Ishikawa (cell line): ENCODE results near the gene NELL1.
A peak's percentile ranks its signal among the peaks of the same experiment; 100 is the strongest.

Experiments
- CEBPB ChIP-seq: IDR thresholded peaks from 2 replicates; pipeline ENCODE4 v1.6.1; 2012
- CREB1 ChIP-seq: IDR thresholded peaks from 2 replicates; pipeline ENCODE4 v1.6.1; 2012; ENCODE audit warnings: low read depth
- EGR1 ChIP-seq: IDR thresholded peaks from 2 replicates; pipeline ENCODE4 v1.6.1; 2012
- EP300 ChIP-seq: IDR thresholded peaks from 2 replicates; pipeline ENCODE4 v1.6.1; 2012; ENCODE audit warnings: borderline replicate concordance
- FOXM1 ChIP-seq: IDR thresholded peaks from 2 replicates; pipeline ENCODE4 v1.6.1; 2012; ENCODE audit warnings: low read depth, borderline replicate concordance
- NFIC ChIP-seq: IDR thresholded peaks from 2 replicates; pipeline ENCODE4 v1.6.1; 2012
- RAD21 ChIP-seq: IDR thresholded peaks from 2 replicates; pipeline ENCODE4 v1.6.1; 2012; ENCODE audit warnings: low read depth
- TAF1 ChIP-seq: IDR thresholded peaks from 2 replicates; pipeline ENCODE4 v1.6.1; 2012; ENCODE audit warnings: low read depth, mild to moderate bottlenecking
- TCF12 ChIP-seq: IDR thresholded peaks from 2 replicates; pipeline ENCODE4 v1.6.1; 2012; ENCODE audit warnings: low read depth
- TEAD4 ChIP-seq: IDR thresholded peaks from 2 replicates; pipeline ENCODE4 v1.6.1; 2012
- YY1 ChIP-seq: IDR thresholded peaks from 2 replicates; pipeline ENCODE4 v1.6.1; 2012; ENCODE audit warnings: low read depth
- ZBTB7A ChIP-seq: IDR thresholded peaks from 2 replicates; pipeline ENCODE4 v1.6.1; 2012; ENCODE audit warnings: low read depth
- TF ChIP-seq, protein P1 (sequence below): IDR thresholded peaks from 2 replicates; pipeline ENCODE4 v1.6.1; 2012
- TF ChIP-seq, protein P2 (sequence below): IDR thresholded peaks from 2 replicates; pipeline ENCODE4 v1.6.1; 2012
- TF ChIP-seq, protein P3 (sequence below): IDR thresholded peaks from 2 replicates; pipeline ENCODE4 v1.6.1; 2012; ENCODE audit warnings: low read depth, mild to moderate bottlenecking

Gene NELL1

DNA sequence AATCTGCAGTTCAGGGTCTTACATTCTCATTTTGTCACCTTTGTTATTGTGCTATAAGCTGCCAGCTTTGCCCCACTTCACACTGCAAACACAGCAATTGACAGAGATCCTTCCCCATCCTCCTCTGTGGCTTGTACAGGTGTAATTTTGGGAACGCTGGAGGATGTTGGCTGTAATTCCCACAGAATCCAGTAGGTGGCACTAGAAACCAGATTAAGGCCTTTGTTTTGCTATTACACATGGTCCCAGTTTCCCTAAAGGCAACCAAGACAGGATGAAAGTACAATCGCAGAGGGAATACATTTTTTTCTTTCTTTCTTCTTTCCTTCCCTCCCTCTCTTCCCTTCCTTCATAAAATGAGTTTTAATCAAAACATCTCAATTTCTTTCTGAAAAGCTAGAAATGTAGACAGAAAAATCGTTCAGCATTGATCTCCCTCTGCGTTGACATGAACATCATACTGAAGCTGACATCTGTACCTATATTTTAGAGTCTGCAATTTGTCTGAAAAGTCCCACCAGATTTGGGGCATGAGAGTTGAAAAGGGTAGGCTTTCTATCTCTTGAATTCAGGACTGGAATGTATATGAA, 21.3 kb upstream of the NELL1 start:
- TF ChIP-seq RAD21 (peak; percentile 81), CREB1 (no peak)

DNA sequence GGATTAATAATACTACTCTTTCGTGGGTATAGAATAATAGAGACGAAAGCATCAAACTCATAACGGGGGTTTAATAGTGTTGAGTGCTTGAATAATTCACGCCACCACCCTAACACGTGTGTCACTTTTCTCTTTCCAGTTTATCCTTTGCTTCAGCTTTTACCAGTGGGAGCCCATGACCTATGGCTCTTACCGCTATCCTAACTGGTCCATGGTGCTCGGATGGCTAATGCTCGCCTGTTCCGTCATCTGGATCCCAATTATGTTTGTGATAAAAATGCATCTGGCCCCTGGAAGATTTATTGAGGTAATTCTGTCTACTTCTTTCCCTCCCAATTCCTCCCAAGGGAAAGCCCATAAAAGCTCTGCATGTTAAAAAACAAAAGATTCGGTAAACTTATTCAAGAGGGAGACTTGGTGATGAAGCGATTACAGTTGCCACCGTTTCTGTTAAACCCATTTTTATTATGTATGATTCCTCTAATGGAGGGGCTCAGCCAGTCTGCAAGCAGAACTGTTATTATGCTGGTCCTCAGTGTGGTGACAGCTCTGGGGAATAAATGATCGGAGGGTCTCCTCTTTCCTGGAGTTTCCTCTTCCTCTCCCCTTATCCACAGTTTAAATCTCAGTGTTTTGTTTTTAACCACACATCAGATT, 17.1 kb upstream of the NELL1 start:
- TF ChIP-seq RAD21, result no peak
- no peak for TF ChIP-seq CREB1
- TF ChIP-seq, protein P1, sequence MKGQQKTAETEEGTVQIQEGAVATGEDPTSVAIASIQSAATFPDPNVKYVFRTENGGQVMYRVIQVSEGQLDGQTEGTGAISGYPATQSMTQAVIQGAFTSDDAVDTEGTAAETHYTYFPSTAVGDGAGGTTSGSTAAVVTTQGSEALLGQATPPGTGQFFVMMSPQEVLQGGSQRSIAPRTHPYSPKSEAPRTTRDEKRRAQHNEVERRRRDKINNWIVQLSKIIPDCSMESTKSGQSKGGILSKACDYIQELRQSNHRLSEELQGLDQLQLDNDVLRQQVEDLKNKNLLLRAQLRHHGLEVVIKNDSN, result no peak
- no peak for TF ChIP-seq TEAD4
- no peak for TF ChIP-seq TCF12
- no peak for TF ChIP-seq CEBPB
- no peak for TF ChIP-seq NFIC
- no peak for TF ChIP-seq ZBTB7A
- TF ChIP-seq EGR1, result no peak

DNA sequence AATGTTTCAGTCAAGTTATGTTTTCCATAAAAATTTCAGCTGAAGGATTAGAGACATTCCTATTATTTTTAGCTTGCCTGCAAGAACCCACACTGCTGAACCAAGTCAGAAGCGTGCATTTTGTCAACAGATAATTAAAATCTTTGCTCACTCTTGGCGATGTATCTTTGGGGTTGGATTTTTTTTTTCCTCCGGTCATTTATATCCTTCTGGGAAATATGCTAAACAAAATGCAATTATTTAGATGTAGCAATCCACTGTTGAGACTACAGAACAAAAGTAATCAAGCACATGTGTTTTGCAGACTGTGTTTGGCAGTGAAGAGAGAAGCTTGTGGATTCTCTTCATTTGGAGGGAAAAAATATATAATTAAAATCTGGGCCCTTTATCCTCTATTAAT, 15.3 kb upstream of the NELL1 start:
- TF ChIP-seq RAD21 (no peak), EP300 (no peak), CEBPB (no peak), YY1 (no peak), EGR1 (no peak), CREB1 (no peak), TCF12 (no peak), TAF1 (no peak), ZBTB7A (no peak), FOXM1 (no peak), TEAD4 (no peak), NFIC (no peak)
- TF ChIP-seq, protein P2, sequence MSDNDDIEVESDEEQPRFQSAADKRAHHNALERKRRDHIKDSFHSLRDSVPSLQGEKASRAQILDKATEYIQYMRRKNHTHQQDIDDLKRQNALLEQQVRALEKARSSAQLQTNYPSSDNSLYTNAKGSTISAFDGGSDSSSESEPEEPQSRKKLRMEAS, result no peak
- TF ChIP-seq, protein P3, sequence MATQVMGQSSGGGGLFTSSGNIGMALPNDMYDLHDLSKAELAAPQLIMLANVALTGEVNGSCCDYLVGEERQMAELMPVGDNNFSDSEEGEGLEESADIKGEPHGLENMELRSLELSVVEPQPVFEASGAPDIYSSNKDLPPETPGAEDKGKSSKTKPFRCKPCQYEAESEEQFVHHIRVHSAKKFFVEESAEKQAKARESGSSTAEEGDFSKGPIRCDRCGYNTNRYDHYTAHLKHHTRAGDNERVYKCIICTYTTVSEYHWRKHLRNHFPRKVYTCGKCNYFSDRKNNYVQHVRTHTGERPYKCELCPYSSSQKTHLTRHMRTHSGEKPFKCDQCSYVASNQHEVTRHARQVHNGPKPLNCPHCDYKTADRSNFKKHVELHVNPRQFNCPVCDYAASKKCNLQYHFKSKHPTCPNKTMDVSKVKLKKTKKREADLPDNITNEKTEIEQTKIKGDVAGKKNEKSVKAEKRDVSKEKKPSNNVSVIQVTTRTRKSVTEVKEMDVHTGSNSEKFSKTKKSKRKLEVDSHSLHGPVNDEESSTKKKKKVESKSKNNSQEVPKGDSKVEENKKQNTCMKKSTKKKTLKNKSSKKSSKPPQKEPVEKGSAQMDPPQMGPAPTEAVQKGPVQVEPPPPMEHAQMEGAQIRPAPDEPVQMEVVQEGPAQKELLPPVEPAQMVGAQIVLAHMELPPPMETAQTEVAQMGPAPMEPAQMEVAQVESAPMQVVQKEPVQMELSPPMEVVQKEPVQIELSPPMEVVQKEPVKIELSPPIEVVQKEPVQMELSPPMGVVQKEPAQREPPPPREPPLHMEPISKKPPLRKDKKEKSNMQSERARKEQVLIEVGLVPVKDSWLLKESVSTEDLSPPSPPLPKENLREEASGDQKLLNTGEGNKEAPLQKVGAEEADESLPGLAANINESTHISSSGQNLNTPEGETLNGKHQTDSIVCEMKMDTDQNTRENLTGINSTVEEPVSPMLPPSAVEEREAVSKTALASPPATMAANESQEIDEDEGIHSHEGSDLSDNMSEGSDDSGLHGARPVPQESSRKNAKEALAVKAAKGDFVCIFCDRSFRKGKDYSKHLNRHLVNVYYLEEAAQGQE, result no peak
- TF ChIP-seq, protein P1, result no peak

DNA sequence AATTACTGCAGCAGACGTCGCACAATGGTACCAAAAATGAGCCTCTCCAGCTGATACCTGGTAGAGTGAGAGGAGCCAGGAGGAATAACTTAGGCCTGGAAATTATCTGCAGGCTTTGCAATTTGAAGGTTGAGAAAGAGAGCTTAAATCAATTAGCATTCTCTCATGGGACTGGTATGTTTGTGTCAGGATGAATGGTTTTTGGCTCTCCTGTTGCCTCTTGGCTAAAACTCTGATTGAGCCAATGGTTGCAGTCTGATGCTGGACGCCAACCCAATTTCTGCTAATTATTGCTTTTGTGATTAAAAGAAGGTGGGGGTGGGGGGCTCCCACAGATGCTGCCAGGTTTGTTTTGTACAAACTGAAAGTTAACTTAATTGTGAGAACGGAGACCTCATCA, 12.5 kb upstream of the NELL1 start:
- TF ChIP-seq, protein P2, result no peak
- TF ChIP-seq TCF12 (no peak), ZBTB7A (no peak), TEAD4 (no peak), RAD21 (no peak), FOXM1 (no peak), EP300 (no peak), NFIC (no peak), YY1 (no peak), CREB1 (no peak), TAF1 (no peak), EGR1 (no peak)

DNA sequence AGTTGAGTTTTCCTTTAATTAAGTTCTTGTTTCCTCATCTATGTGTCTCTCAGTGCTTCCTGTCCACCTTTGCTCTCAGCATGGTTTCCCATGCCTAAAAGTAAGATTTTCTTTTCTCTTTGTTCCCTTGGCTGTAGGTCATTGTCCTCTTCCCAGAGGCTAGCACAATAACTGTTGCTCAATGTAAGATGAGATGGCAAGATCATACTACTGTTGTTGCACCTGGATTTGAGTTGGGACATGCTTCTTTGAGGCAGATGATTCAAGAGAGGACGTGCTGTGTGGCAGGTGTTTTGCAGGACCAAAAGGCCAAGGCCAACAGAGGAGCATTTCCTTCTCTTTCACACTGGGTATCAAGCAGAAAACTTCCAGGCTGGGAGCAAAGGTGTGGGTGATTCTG, 11.3 kb upstream of the NELL1 start:
- TF ChIP-seq, protein P1, result no peak
- TF ChIP-seq TCF12 (no peak), EGR1 (no peak), ZBTB7A (no peak), CREB1 (no peak), CEBPB (no peak), FOXM1 (no peak), RAD21 (no peak), TAF1 (no peak), NFIC (no peak), YY1 (no peak), TEAD4 (no peak)
- TF ChIP-seq, protein P2, result no peak
- TF ChIP-seq, protein P3, result no peak
